Hepatocyte (in vitro differentiated cells): ENCODE results near the gene DYSF. TPM values are rescaled to one million over a fixed set of nuclear protein-coding genes. Genes with fewer than 3 reads are reported as not detected.

Experiments
- DNase-seq: peaks from one replicate; pipeline ENCODE4 v3.0.0-alpha.2; 2016; ENCODE audit warnings: low spot score
- H2AFZ ChIP-seq: fragments of 200-600 bp; sonication (generic); 2 replicates; pipeline ENCODE4 v1.6.0; 2016; ENCODE audit warnings: antibody characterized with exemption, mild to moderate bottlenecking
- H3K27ac ChIP-seq: fragments of 200-600 bp; sonication (generic); 2 replicates; pipeline ENCODE4 v1.5.1; 2016; ENCODE audit warnings: mild to moderate bottlenecking
- H3K27me3 ChIP-seq: fragments of 200-600 bp; sonication (generic); 2 replicates; pipeline ENCODE4 v1.6.1; 2016
- H3K36me3 ChIP-seq: fragments of 200-600 bp; sonication (generic); replicated peaks from 2 replicates; pipeline ENCODE4 v1.5.1; 2016; ENCODE audit warnings: low read depth; ENCODE audit not compliant: insufficient read depth
- H3K4me1 ChIP-seq: fragments of 200-600 bp; sonication (generic); 2 replicates; pipeline ENCODE4 v1.5.1; 2016; ENCODE audit warnings: mild to moderate bottlenecking, moderate library complexity; ENCODE audit not compliant: insufficient read depth
- H3K4me2 ChIP-seq: fragments of 200-600 bp; sonication (generic); 2 replicates; pipeline ENCODE4 v1.6.0; 2016
- H3K4me3 ChIP-seq: fragments of 200-600 bp; sonication (generic); 2 replicates; pipeline ENCODE4 v1.5.1; 2016; ENCODE audit warnings: mild to moderate bottlenecking
- H3K79me2 ChIP-seq: fragments of 200-600 bp; sonication (generic); 2 replicates; pipeline ENCODE4 v1.6.0; 2017; ENCODE audit warnings: mild to moderate bottlenecking
- H3K9me2 ChIP-seq: fragments of 200-600 bp; sonication (generic); replicated peaks from 2 replicates; pipeline ENCODE4 v1.6.0; 2017; ENCODE audit warnings: mild to moderate bottlenecking; ENCODE audit not compliant: insufficient read depth
- H3K9me3 ChIP-seq: fragments of 200-600 bp; sonication (generic); 2 replicates; pipeline ENCODE4 v1.5.1; 2016; ENCODE audit warnings: low read depth, mild to moderate bottlenecking
- H4K20me1 ChIP-seq: fragments of 200-600 bp; sonication (generic); 2 replicates; pipeline ENCODE4 v1.6.0; 2016; ENCODE audit warnings: mild to moderate bottlenecking; ENCODE audit not compliant: insufficient read depth, poor library complexity, severe bottlenecking
- EZH2 ChIP-seq: fragments of 200-600 bp; sonication (generic); IDR thresholded peaks from 2 replicates; pipeline ENCODE4 v1.6.1; 2016; ENCODE audit warnings: antibody characterized with exemption, mild to moderate bottlenecking, borderline replicate concordance
- EZH2phosphoT487 ChIP-seq: fragments of 200-600 bp; sonication (generic); IDR thresholded peaks from one replicate; pipeline ENCODE4 v1.6.1; 2018; ENCODE audit warnings: antibody characterized with exemption, mild to moderate bottlenecking, low read depth, moderate library complexity; ENCODE audit not compliant: unreplicated experiment, severe bottlenecking
- WGBS: methylation state at CpG from one replicate; pipeline ENCODE4 v1.1.6; 2016; ENCODE audit warnings: low lambda C conversion rate; ENCODE audit errors: missing lambda C conversion rate; 5-methylcytosine and 5-hydroxymethylcytosine counted together
- polyA plus RNA-seq: library from polyadenylated mRNA; unstranded; fragments of >200 nt; fragmentation: Nextera tagmentation; extraction: Ambion mirVana; gene quantifications from 2 replicates; pipeline ENCODE4 v1.2.1, GENCODE V29; 2016
- total RNA-seq: library from RNA; depleted of rRNA; stranded (reverse); fragments of >200 nt; gene quantifications from 2 replicates; pipeline ENCODE4 v1.2.3, GENCODE V29; 2014
- TF ChIP-seq, protein P1 (sequence below): fragments of 200-600 bp; sonication (generic); IDR thresholded peaks from 2 replicates; pipeline ENCODE4 v1.5.1; 2016; ENCODE audit warnings: antibody characterized with exemption, mild to moderate bottlenecking; ENCODE audit not compliant: poor library complexity

Gene DYSF
- total and polyA plus RNA-seq, 2 experiments from 2014 or later: 0.25 to 0.90 TPM

DNA sequence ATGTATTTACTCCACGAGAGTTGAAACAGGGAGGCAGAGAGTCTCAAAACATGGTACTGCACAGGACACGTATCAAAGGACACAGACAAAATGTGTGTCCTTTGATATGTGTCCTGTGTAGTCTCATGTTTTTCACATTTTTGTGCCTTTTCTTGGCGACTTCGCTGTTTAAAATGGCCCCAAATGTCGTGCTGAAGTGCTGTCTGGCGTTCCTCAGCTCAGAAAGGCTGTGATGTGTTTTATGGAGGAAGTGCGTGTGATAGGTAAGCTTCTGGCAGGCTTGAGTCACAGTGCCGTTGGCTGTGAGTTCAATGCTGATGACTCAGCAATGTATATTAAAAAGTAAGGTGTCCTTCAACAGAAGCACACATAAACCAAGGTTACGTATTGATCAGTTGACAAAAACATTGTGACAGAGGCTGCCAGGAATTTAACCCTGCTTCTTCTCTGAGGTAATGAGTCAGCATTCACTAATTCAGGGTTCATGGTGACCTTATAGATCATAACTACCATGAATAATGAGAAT, 78.2 kb downstream of the DYSF start:
- TF ChIP-seq EZH2phosphoT487 (no peak), EZH2 (no peak)
- TF ChIP-seq, protein P1, sequence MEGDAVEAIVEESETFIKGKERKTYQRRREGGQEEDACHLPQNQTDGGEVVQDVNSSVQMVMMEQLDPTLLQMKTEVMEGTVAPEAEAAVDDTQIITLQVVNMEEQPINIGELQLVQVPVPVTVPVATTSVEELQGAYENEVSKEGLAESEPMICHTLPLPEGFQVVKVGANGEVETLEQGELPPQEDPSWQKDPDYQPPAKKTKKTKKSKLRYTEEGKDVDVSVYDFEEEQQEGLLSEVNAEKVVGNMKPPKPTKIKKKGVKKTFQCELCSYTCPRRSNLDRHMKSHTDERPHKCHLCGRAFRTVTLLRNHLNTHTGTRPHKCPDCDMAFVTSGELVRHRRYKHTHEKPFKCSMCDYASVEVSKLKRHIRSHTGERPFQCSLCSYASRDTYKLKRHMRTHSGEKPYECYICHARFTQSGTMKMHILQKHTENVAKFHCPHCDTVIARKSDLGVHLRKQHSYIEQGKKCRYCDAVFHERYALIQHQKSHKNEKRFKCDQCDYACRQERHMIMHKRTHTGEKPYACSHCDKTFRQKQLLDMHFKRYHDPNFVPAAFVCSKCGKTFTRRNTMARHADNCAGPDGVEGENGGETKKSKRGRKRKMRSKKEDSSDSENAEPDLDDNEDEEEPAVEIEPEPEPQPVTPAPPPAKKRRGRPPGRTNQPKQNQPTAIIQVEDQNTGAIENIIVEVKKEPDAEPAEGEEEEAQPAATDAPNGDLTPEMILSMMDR: no peak
- Histone ChIP-seq H3K4me3 (no peak overlapping the region), H3K27me3 (peaks cover 4% of the 10 kb centered on the region), H3K27ac (no peak overlapping the region), H3K79me2 (no peaks in the 10 kb centered on the region), H4K20me1 (no peaks in the 10 kb centered on the region), H3K4me2 (no peak overlapping the region), H2AFZ (no peak overlapping the region), H3K36me3 (no peaks in the 10 kb centered on the region), H3K4me1 (no peaks in the 10 kb centered on the region), H3K9me2 (no peaks in the 10 kb centered on the region), H3K9me3 (no peaks in the 10 kb centered on the region)
- 66% methylated on average over 9 of the region's 9 CpGs for WGBS
- DNase-seq: peak; percentile 25

DNA sequence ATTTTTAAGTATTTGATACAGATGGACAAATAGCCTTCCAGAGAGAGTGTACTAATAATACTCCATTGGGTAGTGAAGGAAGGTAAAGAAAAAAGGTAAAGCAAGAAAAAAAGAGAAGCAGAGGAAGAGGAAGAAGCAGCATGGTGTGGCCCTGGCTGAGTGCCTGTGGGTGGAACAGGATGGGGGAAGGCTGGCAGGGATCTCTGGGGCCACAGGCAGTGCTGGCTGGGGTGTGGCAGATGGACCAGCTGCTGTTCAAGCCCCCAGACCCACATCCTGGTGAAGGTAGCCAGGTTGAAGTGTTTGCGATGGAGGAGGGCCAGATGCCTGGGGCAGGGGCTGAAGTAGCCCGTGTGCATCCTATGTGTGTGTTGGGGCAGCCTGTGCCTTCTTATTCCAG, 79.0 kb downstream of the DYSF start:
- TF ChIP-seq, protein P1: no peak
- TF ChIP-seq EZH2 (no peak), EZH2phosphoT487 (no peak)
- no peak for DNase-seq
- WGBS: 97% methylated on average over 2 of the region's 2 CpGs

DNA sequence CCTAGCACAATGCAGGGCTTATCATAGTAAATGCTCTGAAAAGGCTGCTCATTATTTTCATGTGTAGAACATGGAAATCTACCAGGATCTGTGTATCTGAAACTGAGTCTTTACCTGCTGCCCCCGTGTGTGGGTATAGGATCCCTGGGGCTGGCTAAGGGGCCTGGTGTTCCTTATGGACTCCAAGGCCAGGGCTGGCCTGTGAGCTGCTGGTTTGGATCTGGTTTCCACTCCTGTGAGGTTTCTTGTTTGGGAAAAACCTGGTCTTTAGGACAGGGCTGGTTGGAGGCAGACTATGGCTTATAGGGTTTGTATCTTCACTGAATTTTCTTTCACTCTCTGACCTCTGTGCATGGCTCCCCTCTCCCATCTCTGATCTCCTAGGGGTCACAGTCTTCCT, 80.8 kb downstream of the DYSF start:
- DNase-seq: no peak
- Histone ChIP-seq H3K27ac (no peak overlapping the region), H3K9me3 (no peaks in the 10 kb centered on the region), H3K4me2 (no peak overlapping the region), H2AFZ (no peak overlapping the region), H3K36me3 (no peaks in the 10 kb centered on the region), H3K9me2 (no peaks in the 10 kb centered on the region), H4K20me1 (no peaks in the 10 kb centered on the region), H3K4me1 (no peaks in the 10 kb centered on the region), H3K79me2 (no peaks in the 10 kb centered on the region), H3K4me3 (no peak overlapping the region), H3K27me3 (no peaks in the 10 kb centered on the region)
- WGBS: 60% methylated on average over 1 of the region's 1 CpG
- no peak for TF ChIP-seq EZH2phosphoT487
- TF ChIP-seq, protein P1: no peak
- TF ChIP-seq EZH2: no peak

More for the DNA sequence above, 79.0 kb downstream of the DYSF start:
- Histone ChIP-seq H3K27me3 (peaks cover 4% of the 10 kb centered on the region), H3K36me3 (no peaks in the 10 kb centered on the region), H2AFZ (no peak overlapping the region), H4K20me1 (no peaks in the 10 kb centered on the region), H3K79me2 (no peaks in the 10 kb centered on the region), H3K9me3 (no peaks in the 10 kb centered on the region), H3K27ac (no peak overlapping the region), H3K4me2 (no peak overlapping the region), H3K9me2 (no peaks in the 10 kb centered on the region), H3K4me1 (no peaks in the 10 kb centered on the region), H3K4me3 (no peak overlapping the region)
